Liver (tissue), 9 donors: ENCODE results near the gene VPS37B. TPM values are rescaled to one million over a fixed set of nuclear protein-coding genes. Genes with fewer than 3 reads are reported as not detected.

Experiments used
- DNase-seq: peaks from one replicate; pipeline ENCODE4 v3.0.0-alpha.2; 2017; ENCODE audit warnings: low spot score
- H3K27ac ChIP-seq, 2 donors: one replicate each; pipeline ENCODE4 v1.7.0; 2013; ENCODE audit warnings: inconsistent platforms in 2 of 2, low read length in 2 of 2, control low read depth in 1 of 2, low read depth in 1 of 2, mild to moderate bottlenecking in 1 of 2
- H3K27me3 ChIP-seq, 4 donors: one replicate each; pipeline versions ENCODE4 v1.6.1 to v1.7.0; 2013; ENCODE audit warnings: low read length in 3 of 4, inconsistent platforms in 1 of 4, mild to moderate bottlenecking in 1 of 4, moderate library complexity in 1 of 4; ENCODE audit not compliant: control insufficient read depth in 4 of 4, insufficient read depth in 4 of 4
- H3K36me3 ChIP-seq, 4 donors: one replicate each; pipeline versions ENCODE4 v1.6.1 to v1.7.0; 2013; ENCODE audit warnings: low read length in 3 of 4, mild to moderate bottlenecking in 3 of 4, low read depth in 1 of 4, moderate library complexity in 1 of 4; ENCODE audit not compliant: control insufficient read depth in 4 of 4, insufficient read depth in 3 of 4
- H3K4me1 ChIP-seq, 4 donors: one replicate each; pipeline versions ENCODE4 v1.6.1 to v1.7.0; 2013; ENCODE audit warnings: low read length in 3 of 4, mild to moderate bottlenecking in 3 of 4, moderate library complexity in 1 of 4; ENCODE audit not compliant: control insufficient read depth in 4 of 4, insufficient read depth in 4 of 4
- H3K4me3 ChIP-seq, 3 donors: one replicate each; pipeline versions ENCODE4 v1.6.1 to v1.7.0; 2013; ENCODE audit warnings: low read length in 3 of 3, control low read depth in 1 of 3, low read depth in 1 of 3, mild to moderate bottlenecking in 1 of 3
- H3K9ac ChIP-seq, 2 donors: one replicate each; pipeline ENCODE4 v1.7.0; 2013; ENCODE audit warnings: low read length in 2 of 2, mild to moderate bottlenecking in 2 of 2, moderate library complexity in 2 of 2, control low read depth in 1 of 2, low read depth in 1 of 2
- H3K9me3 ChIP-seq, 4 donors: one replicate each; pipeline versions ENCODE4 v1.6.1 to v1.7.0; 2013; ENCODE audit warnings: low read length in 3 of 4; ENCODE audit not compliant: control insufficient read depth in 4 of 4
- CTCF ChIP-seq: fragments of 150-350 bp; IDR thresholded peaks from 2 replicates; pipeline ENCODE4 v1.5.1; 2017; ENCODE audit warnings: improper control_type of control experiment, low read depth, low read length; ENCODE audit not compliant: missing input control
- EGR1 ChIP-seq, 2 donors: IDR thresholded peaks; 2 replicates each; pipeline ENCODE4 v1.6.1; 2016 to 2018; ENCODE audit warnings: antibody characterized with exemption in 2 of 2, low read depth in 2 of 2
- GABPA ChIP-seq, 2 donors: IDR thresholded peaks in 1 of 2; conservative IDR thresholded peaks in 1 of 2; 2 replicates each; pipeline ENCODE4 v1.6.1; 2016; ENCODE audit warnings: antibody characterized with exemption in 2 of 2, mild to moderate bottlenecking in 1 of 2, moderate library complexity in 1 of 2
- HNF4A ChIP-seq, 2 donors: conservative IDR thresholded peaks; 2 replicates each; pipeline ENCODE4 v1.6.1; 2016; ENCODE audit warnings: antibody characterized with exemption in 2 of 2, mild to moderate bottlenecking in 2 of 2
- JUND ChIP-seq, 2 donors: IDR thresholded peaks; 2 replicates each; pipeline ENCODE4 v1.6.1; 2016; ENCODE audit warnings: antibody characterized with exemption in 2 of 2
- REST ChIP-seq: IDR thresholded peaks from 2 replicates; pipeline ENCODE4 v1.6.1; 2016; ENCODE audit warnings: antibody characterized with exemption, mild to moderate bottlenecking
- RXRA ChIP-seq, 2 donors: IDR thresholded peaks; 2 replicates each; pipeline ENCODE4 v1.6.1; 2017 to 2018; ENCODE audit warnings: antibody characterized with exemption in 2 of 2, mild to moderate bottlenecking in 1 of 2
- SP1 ChIP-seq: IDR thresholded peaks from 2 replicates; pipeline ENCODE4 v1.6.1; 2018; ENCODE audit warnings: antibody characterized with exemption, mild to moderate bottlenecking
- WGBS: extraction: QIAGEN DNeasy Blood & Tissue Kit; methylation state at CpG from one replicate; pipeline ENCODE4 v1.1.7; 2013; 5-methylcytosine and 5-hydroxymethylcytosine counted together
- polyA plus RNA-seq, 2 donors: library from polyadenylated mRNA; stranded (reverse) in 1 of 2; unstranded in 1 of 2; fragments of 200-250 nt in 1 of 2; fragments of >200 nt in 1 of 2; fragmentation: Nextera tagmentation in 1 of 2; extraction: Ambion mirVana in 1 of 2; gene quantifications; one replicate each; pipeline versions ENCODE4 v1.2.1 to v1.2.3, GENCODE V29; 2013 to 2015
- total RNA-seq, 2 donors: library from RNA; depleted of rRNA; stranded (reverse); fragments of >200 nt; gene quantifications; one replicate each; pipeline ENCODE4 v1.2.3, GENCODE V29; 2014
- donor health status: healthy.
- donor health status: healthy.
- donor health status: healthy.
- donor health status: healthy.
- donor health status: healthy.

VPS37B gene
- total and polyA plus RNA-seq, 4 donors, result 2.3 to 6.8 (median 3.8) TPM

DNA sequence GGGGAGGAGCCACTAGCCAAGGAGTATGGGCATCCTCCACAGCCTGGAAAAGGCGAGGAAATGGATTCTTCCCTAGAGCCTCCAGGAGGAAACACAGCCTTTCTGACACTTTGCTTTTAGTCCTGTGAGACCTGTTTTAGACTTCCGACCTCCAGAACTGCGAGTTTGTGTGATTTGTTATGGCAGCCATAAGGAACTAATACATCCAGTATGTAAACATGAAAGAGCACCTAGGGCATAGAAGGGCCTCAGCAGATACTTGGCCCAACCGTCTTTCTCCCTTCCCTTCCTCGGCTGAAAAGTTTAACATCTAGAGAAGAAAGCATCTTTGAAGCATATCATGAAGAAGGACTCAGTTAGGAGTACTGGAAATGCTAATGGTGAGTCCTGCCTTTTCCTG, 57.1 kb downstream of the VPS37B start:
- Histone ChIP-seq H3K4me1 (peaks cover 17 to 73% (median 45%) of the 10 kb centered on the region in 4 donors), H3K27me3 (no peaks in the 10 kb centered on the region), H3K9ac (no peak overlapping the region), H3K9me3 (no peaks in the 10 kb centered on the region), H3K36me3 (no peaks in the 10 kb centered on the region), H3K4me3 (no peak overlapping the region), H3K27ac (peak overlapping the region in 1 of 2 donors; percentile 36)
- WGBS, result 93% methylated on average over 5 of the region's 5 CpGs
- TF ChIP-seq RXRA (IDR thresholded peaks at IDR 0.05) (no peak), CTCF (no peak)
- no peak for DNase-seq

DNA sequence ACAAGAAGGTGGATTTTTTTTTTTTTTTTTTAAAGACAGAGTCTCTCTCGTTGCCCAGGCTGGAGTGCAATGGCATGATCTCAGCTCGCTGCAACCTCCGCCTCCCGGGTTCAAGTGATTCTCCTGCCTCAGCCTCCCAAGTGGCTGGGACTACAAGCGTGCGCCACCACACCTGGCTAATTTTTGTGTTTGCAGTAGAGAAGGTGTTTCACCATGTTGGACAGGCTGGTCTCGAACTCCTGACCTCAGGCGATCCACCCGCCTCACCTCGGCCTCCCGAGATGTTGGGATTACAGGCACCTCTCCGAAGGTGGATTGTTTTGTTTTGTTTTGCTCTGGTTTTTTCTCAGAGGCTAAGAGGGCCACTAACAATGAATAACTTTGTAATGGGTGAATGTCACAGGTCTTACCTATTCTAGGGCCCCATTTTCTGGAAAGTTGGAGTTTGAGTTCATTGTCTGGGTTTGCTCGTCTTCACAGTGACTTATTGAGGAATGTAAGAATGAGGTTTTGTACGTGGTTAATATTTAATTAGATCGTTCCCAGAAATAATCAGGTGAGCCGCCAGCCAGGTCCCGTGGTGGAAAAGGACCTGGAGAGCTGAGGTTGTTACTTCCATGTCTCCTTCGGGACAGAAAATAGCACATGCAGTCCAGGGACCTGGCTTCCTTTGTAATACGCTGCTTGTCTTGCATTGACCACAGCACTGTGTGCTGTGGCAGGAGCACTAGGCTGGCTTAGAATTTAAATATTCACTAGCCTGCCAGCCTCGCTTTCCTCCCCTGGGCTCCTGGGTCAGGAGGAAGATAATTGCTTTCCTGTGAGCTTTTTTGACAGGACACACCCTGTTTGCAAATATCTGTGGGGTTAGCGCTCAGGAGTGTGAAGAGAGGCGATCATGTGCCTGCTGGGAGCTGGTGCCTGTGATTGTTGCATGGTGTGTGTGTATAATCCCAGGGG, 58.3 kb downstream of the VPS37B start:
- Histone ChIP-seq H3K9me3 (no peaks in the 10 kb centered on the region), H3K36me3 (no peaks in the 10 kb centered on the region), H3K9ac (peak overlapping the region in 1 of 2 donors; percentile 58), H3K4me3 (peak overlapping the region in 2 of 3 donors; percentile 39 to 88), H3K4me1 (peaks cover 13 to 65% (median 45%) of the 10 kb centered on the region in 4 donors), H3K27ac (peak overlapping the region; percentile 70 to 94), H3K27me3 (no peaks in the 10 kb centered on the region)
- 45% methylated on average over 22 of the region's 22 CpGs for WGBS
- TF ChIP-seq EGR1 (IDR thresholded peaks at IDR 0.05; ENCODE audit: low read depth in 2 of 2) (no peak), JUND (IDR thresholded peaks at IDR 0.05) (peak in 1 of 2 donors; percentile 33), GABPA (IDR thresholded peaks at IDR 0.05 in 1 of 2, conservative IDR thresholded peaks at IDR 0.05 in 1 of 2) (no peak), HNF4A (conservative IDR thresholded peaks at IDR 0.05) (peak in 1 of 2 donors; percentile 40), REST (peak; percentile 53), SP1 (peak; percentile 14), RXRA (IDR thresholded peaks at IDR 0.05) (peak; percentile 15 to 32)
- DNase-seq, result no peak
